Astrocyte of the spinal cord (primary cell): Measurements from ENCODE around the gene PLBD2.

Experiments used
- DNase-seq: peaks from one replicate; pipeline ENCODE4 v3.0.0; 2011; ENCODE audit warnings: low read depth, low spot score
- H3K4me3 ChIP-seq: 2 replicates; pipeline ENCODE4 v1.5.1; 2011; ENCODE audit warnings: low read depth, mild to moderate bottlenecking, low read length, moderate library complexity
- in situ Hi-C: cut with HindIII; loops from 2 replicates; pipeline ENCODE4 v1.10.0; 2017; ENCODE audit warnings: low sequenced_read_pairs
- TF ChIP-seq, protein P1 (sequence below): IDR thresholded peaks from 2 replicates; pipeline ENCODE4 v1.5.1; 2012; ENCODE audit warnings: low read depth, mild to moderate bottlenecking, low read length, inconsistent platforms

Gene PLBD2, protein sequence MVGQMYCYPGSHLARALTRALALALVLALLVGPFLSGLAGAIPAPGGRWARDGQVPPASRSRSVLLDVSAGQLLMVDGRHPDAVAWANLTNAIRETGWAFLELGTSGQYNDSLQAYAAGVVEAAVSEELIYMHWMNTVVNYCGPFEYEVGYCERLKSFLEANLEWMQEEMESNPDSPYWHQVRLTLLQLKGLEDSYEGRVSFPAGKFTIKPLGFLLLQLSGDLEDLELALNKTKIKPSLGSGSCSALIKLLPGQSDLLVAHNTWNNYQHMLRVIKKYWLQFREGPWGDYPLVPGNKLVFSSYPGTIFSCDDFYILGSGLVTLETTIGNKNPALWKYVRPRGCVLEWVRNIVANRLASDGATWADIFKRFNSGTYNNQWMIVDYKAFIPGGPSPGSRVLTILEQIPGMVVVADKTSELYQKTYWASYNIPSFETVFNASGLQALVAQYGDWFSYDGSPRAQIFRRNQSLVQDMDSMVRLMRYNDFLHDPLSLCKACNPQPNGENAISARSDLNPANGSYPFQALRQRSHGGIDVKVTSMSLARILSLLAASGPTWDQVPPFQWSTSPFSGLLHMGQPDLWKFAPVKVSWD

GRCh38 chr12:113358381-113359132 is at the start of gene PLBD2:
PLBD2 (plus strand) TSS chr12:113358587; CDS start chr12:113358601, 14 bp downstream.
- peak within 1 kb of the TSS; percentile 88 for H3K4me3 ChIP-seq
- peak; percentile 92 for DNase-seq
- in situ Hi-C loops: no loop called here
- TF ChIP-seq, protein P1, sequence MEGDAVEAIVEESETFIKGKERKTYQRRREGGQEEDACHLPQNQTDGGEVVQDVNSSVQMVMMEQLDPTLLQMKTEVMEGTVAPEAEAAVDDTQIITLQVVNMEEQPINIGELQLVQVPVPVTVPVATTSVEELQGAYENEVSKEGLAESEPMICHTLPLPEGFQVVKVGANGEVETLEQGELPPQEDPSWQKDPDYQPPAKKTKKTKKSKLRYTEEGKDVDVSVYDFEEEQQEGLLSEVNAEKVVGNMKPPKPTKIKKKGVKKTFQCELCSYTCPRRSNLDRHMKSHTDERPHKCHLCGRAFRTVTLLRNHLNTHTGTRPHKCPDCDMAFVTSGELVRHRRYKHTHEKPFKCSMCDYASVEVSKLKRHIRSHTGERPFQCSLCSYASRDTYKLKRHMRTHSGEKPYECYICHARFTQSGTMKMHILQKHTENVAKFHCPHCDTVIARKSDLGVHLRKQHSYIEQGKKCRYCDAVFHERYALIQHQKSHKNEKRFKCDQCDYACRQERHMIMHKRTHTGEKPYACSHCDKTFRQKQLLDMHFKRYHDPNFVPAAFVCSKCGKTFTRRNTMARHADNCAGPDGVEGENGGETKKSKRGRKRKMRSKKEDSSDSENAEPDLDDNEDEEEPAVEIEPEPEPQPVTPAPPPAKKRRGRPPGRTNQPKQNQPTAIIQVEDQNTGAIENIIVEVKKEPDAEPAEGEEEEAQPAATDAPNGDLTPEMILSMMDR: peak; percentile 9

DNA sequence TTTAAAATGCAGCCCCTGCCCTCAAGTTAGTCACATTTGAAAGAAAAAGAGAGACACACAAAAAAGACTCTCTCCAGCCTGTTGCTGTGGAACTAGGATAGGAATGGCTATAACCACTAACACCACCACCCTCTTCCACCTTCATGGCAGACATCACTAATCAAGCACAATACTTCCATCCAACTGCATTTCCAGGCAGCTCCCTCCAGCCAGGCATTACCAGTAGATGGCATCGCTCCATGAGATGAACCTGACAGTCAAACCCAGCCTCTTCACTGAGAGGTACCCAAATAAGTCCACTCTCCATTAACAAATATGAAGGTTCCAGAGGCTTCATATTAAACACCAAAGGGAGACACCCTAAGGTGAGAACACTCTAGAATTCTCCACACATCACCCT is 47.9 kb upstream of the PLBD2 start:
- H3K4me3 ChIP-seq: no peak overlapping the region
- in situ Hi-C loops: no loop called here
- no peak for DNase-seq
- TF ChIP-seq, protein P1: peak; percentile 12

DNA sequence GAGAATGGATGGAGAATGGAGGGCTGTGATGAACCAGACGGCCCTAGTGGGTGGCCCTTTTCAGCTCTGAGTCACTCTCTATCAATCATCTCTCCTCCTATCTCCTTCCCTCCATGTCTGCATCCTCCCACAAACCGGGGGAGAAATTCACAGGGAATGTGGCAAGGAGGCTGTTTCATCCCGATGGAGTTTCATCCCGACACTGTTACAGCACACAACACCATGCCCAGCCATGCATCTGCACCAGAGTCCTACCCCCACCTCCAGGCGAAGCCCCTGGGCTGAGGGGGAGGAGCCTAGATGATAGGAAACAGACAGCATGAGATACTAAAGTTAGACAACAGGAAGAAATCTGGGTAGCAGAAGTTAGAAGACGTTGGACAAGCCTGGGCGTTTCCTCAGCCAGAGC is 44.3 kb upstream of the PLBD2 start:
- TF ChIP-seq, protein P1: no peak
- in situ Hi-C loops: no loop called here
- DNase-seq: no peak
- H3K4me3 ChIP-seq: no peak overlapping the region

DNA sequence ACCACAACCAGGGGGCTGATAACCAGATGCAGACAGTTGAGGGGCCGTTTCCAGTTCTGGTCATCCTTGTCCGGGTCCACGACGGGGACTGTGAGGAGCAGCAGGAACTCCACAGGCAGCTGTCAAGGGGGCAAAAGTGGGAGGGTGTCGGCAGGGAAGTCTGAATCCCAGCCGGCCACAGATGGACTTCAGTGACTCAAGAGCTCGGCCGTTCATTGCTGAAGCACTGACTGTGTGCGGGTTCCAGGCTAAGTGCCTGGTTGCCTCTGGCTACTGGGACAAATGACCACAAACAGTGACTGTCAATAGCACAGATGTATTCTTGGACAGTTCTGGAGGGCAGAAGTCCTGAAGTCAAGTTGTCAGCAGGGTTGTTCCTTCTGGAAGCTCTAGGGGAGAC is 43.0 kb upstream of the PLBD2 start:
- no peak for DNase-seq
- no peak overlapping the region for H3K4me3 ChIP-seq
- in situ Hi-C loops: no loop called here
- TF ChIP-seq, protein P1: no peak

DNA sequence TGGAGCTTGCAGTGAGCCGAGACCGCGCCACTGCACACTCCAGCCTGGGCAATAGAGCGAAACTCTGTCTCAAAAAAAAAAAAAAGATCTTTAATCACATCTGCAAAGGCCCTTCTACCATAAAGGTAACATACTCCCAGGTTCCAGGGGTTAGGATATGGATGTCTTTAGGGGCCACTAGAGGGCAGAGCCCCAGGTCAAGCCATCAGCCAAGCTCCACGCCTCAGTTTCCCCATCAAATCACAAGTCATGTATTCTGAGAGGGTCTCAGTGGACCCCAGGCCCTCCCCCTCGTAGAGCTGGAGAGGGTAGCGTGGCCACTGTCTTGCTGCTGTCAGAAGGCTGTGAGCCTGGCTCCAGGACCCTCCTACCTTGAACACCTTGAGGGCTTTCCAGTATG is 42.2 kb upstream of the PLBD2 start:
- H3K4me3 ChIP-seq: no peak overlapping the region
- TF ChIP-seq, protein P1: peak; percentile 13
- in situ Hi-C loops: no loop called here

GRCh38 chr12:113317122-113317521 is 41.3 kb upstream of the PLBD2 start:
- in situ Hi-C loops: no loop called here
- H3K4me3 ChIP-seq: no peak overlapping the region
- DNase-seq: no peak
- TF ChIP-seq, protein P1: no peak

More for the DNA sequence above, 42.2 kb upstream of the PLBD2 start:
- DNase-seq: no peak
